ENCODE measurements around the gene PNKD.
A peak's percentile ranks its signal among the peaks of the same experiment; 100 is the strongest.

PNKD gene

GRCh38 chr2:218275371-218276072 lies 5.2 kb downstream of the PNKD start:
- Mint-ChIP-seq H3K27me3 (no peaks in the 10 kb centered on the region), H3K4me1 (peaks cover 42% of the 10 kb centered on the region), H3K4me3 (no peak overlapping the region), H3K9me3 (no peaks in the 10 kb centered on the region), H3K27ac (peak overlapping the region in 1 of 2 donors; percentile 37)
- DNase-seq (no peak), ATAC-seq (no peak)

GRCh38 chr2:218276986-218277755 lies 6.9 kb downstream of the PNKD start:
- no peak for DNase-seq
- H3K4me1 Mint-ChIP-seq: peaks cover 34% of the 10 kb centered on the region

GRCh38 chr2:218277921-218278320 lies 7.6 kb downstream of the PNKD start:
- DNase-seq (no peak), ATAC-seq (no peak)
- Mint-ChIP-seq H3K4me3 (no peak overlapping the region), H3K4me1 (peaks cover 34% of the 10 kb centered on the region), H3K9me3 (no peaks in the 10 kb centered on the region), H3K27ac (peak overlapping the region in 1 of 2 donors; percentile 71), H3K27me3 (no peaks in the 10 kb centered on the region)

More at GRCh38 chr2:218276986-218277755, 6.9 kb downstream of the PNKD start:
- Mint-ChIP-seq H3K27ac (peak overlapping the region in 1 of 2 donors; percentile 73), H3K9me3 (no peaks in the 10 kb centered on the region), H3K27me3 (no peaks in the 10 kb centered on the region), H3K4me3 (no peak overlapping the region)
- ATAC-seq: no peak

GRCh38 chr2:218278531-218279360 lies 8.4 kb downstream of the PNKD start:
- H3K4me3 Mint-ChIP-seq: no peak overlapping the region
- DNase-seq (no peak), ATAC-seq (no peak)
- H3K4me1 Mint-ChIP-seq: peaks cover 38% of the 10 kb centered on the region
- no peaks in the 10 kb centered on the region for H3K27me3 Mint-ChIP-seq
- H3K9me3 Mint-ChIP-seq: no peaks in the 10 kb centered on the region
- H3K27ac Mint-ChIP-seq: peak overlapping the region in 1 of 2 donors; percentile 55

- Mint-ChIP-seq H3K27me3 (no peaks in the 10 kb centered on the region), H3K27ac (no peak overlapping the region), H3K9me3 (no peaks in the 10 kb centered on the region), H3K4me3 (no peak overlapping the region), H3K4me1 (peaks cover 52% of the 10 kb centered on the region)
- DNase-seq: no peak
- no peak for ATAC-seq
These were observed 10.0 kb downstream of the PNKD start for GRCh38 chr2:218280260-218280870.

- Mint-ChIP-seq H3K27me3 (no peaks in the 10 kb centered on the region), H3K27ac (peak overlapping the region; percentile 13 to 79), H3K4me3 (no peak overlapping the region), H3K4me1 (peaks cover 62% of the 10 kb centered on the region), H3K9me3 (no peaks in the 10 kb centered on the region)
- no peak for ATAC-seq
- DNase-seq: no peak
These were observed 11.1 kb downstream of the PNKD start for GRCh38 chr2:218281449-218281848.

- DNase-seq (no peak), ATAC-seq (no peak)
- peak overlapping the region in 1 of 2 donors; percentile 60 for H3K27ac Mint-ChIP-seq
- no peak overlapping the region for H3K4me3 Mint-ChIP-seq
- no peaks in the 10 kb centered on the region for H3K27me3 Mint-ChIP-seq
- H3K4me1 Mint-ChIP-seq: peaks cover 63% of the 10 kb centered on the region
- no peaks in the 10 kb centered on the region for H3K9me3 Mint-ChIP-seq
These were observed 12.1 kb downstream of the PNKD start for GRCh38 chr2:218282173-218282991.

GRCh38 chr2:218284106-218284811 lies 13.9 kb downstream of the PNKD start:
- peak in 1 of 2 donors; percentile 66 for DNase-seq
- ATAC-seq: peak; percentile 36
- H3K4me3 Mint-ChIP-seq: peak overlapping the region; percentile 43 to 55
- peak overlapping the region; percentile 72 to 90 for H3K27ac Mint-ChIP-seq
- peaks cover 77% of the 10 kb centered on the region for H3K4me1 Mint-ChIP-seq
- H3K27me3 Mint-ChIP-seq: no peaks in the 10 kb centered on the region
- no peaks in the 10 kb centered on the region for H3K9me3 Mint-ChIP-seq

GRCh38 chr2:218285604-218286003 lies 15.3 kb downstream of the PNKD start:
- no peaks in the 10 kb centered on the region for H3K27me3 Mint-ChIP-seq
- DNase-seq (no peak), ATAC-seq (no peak)
- H3K27ac Mint-ChIP-seq: peak overlapping the region; percentile 90 to 94
- H3K4me3 Mint-ChIP-seq: peak overlapping the region; percentile 94 to 95
- peaks cover 90% of the 10 kb centered on the region for H3K4me1 Mint-ChIP-seq
- no peaks in the 10 kb centered on the region for H3K9me3 Mint-ChIP-seq

- ATAC-seq (peak; percentile 86), DNase-seq (peak; percentile 80 to 89)
- Mint-ChIP-seq H3K27me3 (no peaks in the 10 kb centered on the region), H3K27ac (peak overlapping the region; percentile 96 to 97), H3K4me1 (peaks cover 96% of the 10 kb centered on the region), H3K4me3 (peak overlapping the region; percentile 94 to 95), H3K9me3 (no peaks in the 10 kb centered on the region)
These were observed 16.5 kb downstream of the PNKD start for GRCh38 chr2:218286570-218287459.

- Mint-ChIP-seq H3K9me3 (no peaks in the 10 kb centered on the region), H3K4me3 (peak overlapping the region; percentile 90 to 93), H3K27me3 (no peaks in the 10 kb centered on the region), H3K4me1 (peaks cover 91% of the 10 kb centered on the region), H3K27ac (peak overlapping the region in 1 of 2 donors; percentile 62)
- DNase-seq: no peak
- no peak for ATAC-seq
These were observed 19.5 kb downstream of the PNKD start for GRCh38 chr2:218289639-218290315.

GRCh38 chr2:218290316-218291261 lies 20.3 kb downstream of the PNKD start:
- peak overlapping the region; percentile 90 to 93 for H3K4me3 Mint-ChIP-seq
- peaks cover 89% of the 10 kb centered on the region for H3K4me1 Mint-ChIP-seq
- ATAC-seq (no peak), DNase-seq (peak in 1 of 2 donors; percentile 43)
- H3K27ac Mint-ChIP-seq: peak overlapping the region; percentile 89 to 91
- H3K27me3 Mint-ChIP-seq: no peaks in the 10 kb centered on the region
- no peaks in the 10 kb centered on the region for H3K9me3 Mint-ChIP-seq

All from stimulated activated naive CD8-positive, alpha-beta T cell treated with anti-CD3 and anti-CD28 coated beads, Interleukin-15, amount 100 ng/mL, for 72 hours (primary cell).